Activated naive CD4-positive, alpha-beta T cell (primary cell): Measurements from ENCODE around the gene BTBD2.

Experiments
- DNase-seq, 4 experiments: peaks; one replicate each; lab custom pipeline; 2025; lab: John Stamatoyannopoulos, UW

The BTBD2 gene

GRCh38 chr19:1985588-1986356 lies 29.7 kb downstream of the BTBD2 start:
- DNase-seq = no peak

- DNase-seq = no peak
Observed at GRCh38 chr19:1984357-1984756, 31.2 kb downstream of the BTBD2 start.

GRCh38 chr19:1981253-1981652 lies 34.3 kb downstream of the BTBD2 start:
- no peak for DNase-seq

GRCh38 chr19:1980809-1981181 lies 34.7 kb downstream of the BTBD2 start:
- no peak for DNase-seq

GRCh38 chr19:1980091-1980808 lies 35.3 kb downstream of the BTBD2 start:
- no peak for DNase-seq

- DNase-seq = no peak
Observed at GRCh38 chr19:1979642-1980041, 35.9 kb downstream of the BTBD2 start.

GRCh38 chr19:1979017-1979416 lies 36.5 kb downstream of the BTBD2 start:
- DNase-seq = no peak

GRCh38 chr19:1978346-1978894 lies 37.1 kb downstream of the BTBD2 start:
- no peak for DNase-seq

GRCh38 chr19:1977120-1977519 lies 38.4 kb downstream of the BTBD2 start:
- no peak for DNase-seq

- DNase-seq = no peak
Observed at GRCh38 chr19:1975162-1975480, 40.4 kb downstream of the BTBD2 start.

- no peak for DNase-seq
Observed at GRCh38 chr19:1974381-1975161, 40.9 kb downstream of the BTBD2 start.

GRCh38 chr19:1970806-1971502 lies 44.6 kb downstream of the BTBD2 start:
- no peak for DNase-seq

GRCh38 chr19:1970003-1970805 lies 45.3 kb downstream of the BTBD2 start:
- DNase-seq = no peak

- no peak for DNase-seq
Observed at GRCh38 chr19:1969176-1970002, 46.1 kb downstream of the BTBD2 start.

GRCh38 chr19:1968279-1969175 lies 47.0 kb downstream of the BTBD2 start:
- no peak for DNase-seq

GRCh38 chr19:1967087-1967608 lies 48.4 kb downstream of the BTBD2 start:
- DNase-seq = no peak

- no peak for DNase-seq
Observed at GRCh38 chr19:1962674-1963073, 52.8 kb downstream of the BTBD2 start.

- DNase-seq = no peak
Observed at GRCh38 chr19:1961000-1961883, 54.3 kb downstream of the BTBD2 start.
